H1 (cell line): Measurements from ENCODE around the gene CHST11. TPM values are rescaled to one million over a fixed set of nuclear protein-coding genes. Genes with fewer than 3 reads are reported as not detected.

ENCODE experiments used
- CTCF ChIA-PET: fragments of 300-600 bp; sonication (Branson Sonifier 250); formaldehyde crosslinking; loops from one replicate; lab custom pipeline; 2021; ENCODE audit not compliant: partially characterized antibody; lab: Charles Lee
- POLR2A ChIA-PET: fragments of 300-600 bp; sonication (Branson Sonifier 250); formaldehyde crosslinking; loops from one replicate; lab custom pipeline; 2021; ENCODE audit warnings: inconsistent platforms; ENCODE audit not compliant: partially characterized antibody; lab: Charles Lee
- DNase-seq, 2 experiments: peaks; one replicate each; pipeline versions ENCODE4 v3.0.0 to v3.0.0-alpha.2; 2010 to 2022; ENCODE audit warnings: low spot score in 2 of 2, low read depth in 1 of 2, mixed read lengths in 1 of 2
- FAIRE-seq: peaks from 2 replicates; lab custom pipeline; 2011; peaks lifted over from hg19 to GRCh38; lab: Jason Lieb, UNC
- H2AFZ ChIP-seq: 2 replicates; pipeline ENCODE4 v1.8.1; 2012; ENCODE audit warnings: low read length, inconsistent platforms
- H2AK5ac ChIP-seq: 2 replicates; pipeline ENCODE4 v1.6.1; 2013; ENCODE audit warnings: low read depth, low read length
- H2BK120ac ChIP-seq: replicated peaks from 2 replicates; pipeline ENCODE3; 2013; ENCODE audit warnings: low read depth, low read length, inconsistent platforms
- H2BK12ac ChIP-seq: 2 replicates; pipeline ENCODE4 v1.6.1; 2013; ENCODE audit warnings: low read depth, low read length
- H2BK15ac ChIP-seq: 2 replicates; pipeline ENCODE4 v1.6.1; 2013; ENCODE audit warnings: low read length
- H2BK20ac ChIP-seq: 2 replicates; pipeline ENCODE4 v1.6.1; 2013; ENCODE audit warnings: low read length
- H2BK5ac ChIP-seq: 2 replicates; pipeline ENCODE4 v1.6.1; 2013; ENCODE audit warnings: low read depth, low read length
- H3K14ac ChIP-seq: 2 replicates; pipeline ENCODE4 v1.6.1; 2013; ENCODE audit warnings: inconsistent platforms; ENCODE audit not compliant: insufficient read length
- H3K18ac ChIP-seq: 2 replicates; pipeline ENCODE4 v1.6.1; 2013; ENCODE audit warnings: low read length; ENCODE audit errors: extremely low read depth
- H3K23ac ChIP-seq: 2 replicates; pipeline ENCODE4 v1.6.1; 2013; ENCODE audit warnings: inconsistent platforms; ENCODE audit not compliant: insufficient read length
- H3K23me2 ChIP-seq: 2 replicates; pipeline ENCODE4 v1.6.1; 2013; ENCODE audit warnings: low read depth, low read length
- H3K27ac ChIP-seq: 2 replicates; pipeline ENCODE4 v1.6.1; 2011; ENCODE audit warnings: low read depth, low read length, inconsistent platforms
- H3K27me3 ChIP-seq, 4 experiments: replicated peaks in 1 of 4; 1 replicate in 1 of 4; 2 replicates in 3 of 4; pipeline versions ENCODE4 v1.6.1 to v1.8.1; 2011 to 2013; ENCODE audit warnings: low read length in 3 of 4, mild to moderate bottlenecking in 3 of 4, inconsistent platforms in 2 of 4, mixed read lengths in 2 of 4, moderate library complexity in 1 of 4; ENCODE audit not compliant: control insufficient read depth in 3 of 4, insufficient read depth in 3 of 4; ENCODE audit errors: extremely low read depth in 1 of 4
- H3K36me3 ChIP-seq, 4 experiments: 2 replicates each; pipeline versions ENCODE4 v1.6.1 to v1.8.1; 2011 to 2013; ENCODE audit warnings: mild to moderate bottlenecking in 4 of 4, low read length in 3 of 4, moderate library complexity in 2 of 4, control low read depth in 1 of 4, inconsistent platforms in 1 of 4; ENCODE audit not compliant: insufficient read depth in 4 of 4, control insufficient read depth in 2 of 4
- H3K4ac ChIP-seq: replicated peaks from 2 replicates; pipeline ENCODE3; 2013; ENCODE audit warnings: low read length, low read depth, mixed read lengths, inconsistent platforms; ENCODE audit not compliant: insufficient read length
- H3K4me1 ChIP-seq, 4 experiments: replicated peaks in 1 of 4; 1 replicate in 1 of 4; 2 replicates in 3 of 4; pipeline versions ENCODE4 v1.6.1 to v1.8.1; 2011 to 2013; ENCODE audit warnings: low read length in 3 of 4, inconsistent platforms in 2 of 4, mixed read lengths in 1 of 4; ENCODE audit not compliant: insufficient read depth in 4 of 4, control insufficient read depth in 3 of 4
- H3K4me2 ChIP-seq, 2 experiments: 2 replicates each; pipeline versions ENCODE4 v1.6.1 to v1.8.1; 2011 to 2013; ENCODE audit warnings: low read depth in 2 of 2, low read length in 2 of 2, control low read depth in 1 of 2, inconsistent platforms in 1 of 2, mild to moderate bottlenecking in 1 of 2; ENCODE audit not compliant: insufficient read depth in 1 of 2
- H3K4me3 ChIP-seq, 4 experiments: fragments of 200-600, 300-600 bp in 1 of 4; sonication (generic), shearing (Covaris generic), sonication (Bioruptor Twin) in 1 of 4; 2 replicates each; pipeline versions ENCODE4 v1.5.1 to v1.8.1; 2011 to 2016; ENCODE audit warnings: low read length in 4 of 4, low read depth in 3 of 4, control low read depth in 2 of 4, inconsistent platforms in 2 of 4, mild to moderate bottlenecking in 2 of 4, mixed read lengths in 1 of 4, moderate library complexity in 1 of 4; ENCODE audit not compliant: insufficient read depth in 2 of 4; ENCODE audit errors: extremely low read depth in 1 of 4
- H3K56ac ChIP-seq: replicated peaks from 2 replicates; pipeline ENCODE3; 2013; ENCODE audit warnings: low read depth, mild to moderate bottlenecking, mixed read lengths, low read length, inconsistent platforms; ENCODE audit not compliant: insufficient read length
- H3K79me1 ChIP-seq: 2 replicates; pipeline ENCODE4 v1.6.1; 2013; ENCODE audit warnings: low read depth, low read length, control low read depth
- H3K79me2 ChIP-seq, 2 experiments: 2 replicates each; pipeline versions ENCODE4 v1.6.1 to v1.8.1; 2012 to 2013; ENCODE audit warnings: low read length in 2 of 2, mild to moderate bottlenecking in 2 of 2, inconsistent platforms in 1 of 2; ENCODE audit not compliant: insufficient read depth in 2 of 2, control insufficient read depth in 1 of 2
- H3K9ac ChIP-seq, 4 experiments: replicated peaks in 1 of 4; 1 replicate in 1 of 4; 2 replicates in 3 of 4; pipeline versions ENCODE4 v1.6.1 to v1.8.1; 2011 to 2013; ENCODE audit warnings: low read depth in 3 of 4, low read length in 3 of 4, control low read depth in 2 of 4, mild to moderate bottlenecking in 2 of 4, moderate library complexity in 2 of 4, inconsistent platforms in 1 of 4; ENCODE audit errors: extremely low read depth in 1 of 4
- H3K9me3 ChIP-seq, 2 experiments: 2 replicates each; pipeline versions ENCODE4 v1.6.1 to v1.8.1; 2012 to 2013; ENCODE audit warnings: mild to moderate bottlenecking in 2 of 2, moderate library complexity in 2 of 2, control low read depth in 1 of 2, inconsistent platforms in 1 of 2, low read depth in 1 of 2, low read length in 1 of 2, mixed read lengths in 1 of 2; ENCODE audit not compliant: insufficient read depth in 2 of 2
- H4K20me1 ChIP-seq, 2 experiments: replicated peaks in 1 of 2; 2 replicates each; pipeline versions ENCODE3 to v1.8.1; 2011 to 2013; ENCODE audit warnings: inconsistent platforms in 2 of 2, low read length in 2 of 2, mild to moderate bottlenecking in 1 of 2; ENCODE audit not compliant: insufficient read depth in 2 of 2, control insufficient read depth in 1 of 2
- H4K5ac ChIP-seq: 2 replicates; pipeline ENCODE4 v1.6.1; 2013; ENCODE audit warnings: low read length, low read depth, mixed read lengths, inconsistent platforms; ENCODE audit not compliant: insufficient read length
- H4K8ac ChIP-seq: 2 replicates; pipeline ENCODE4 v1.8.0; 2013; ENCODE audit warnings: mild to moderate bottlenecking, moderate library complexity, low read length, inconsistent platforms; ENCODE audit not compliant: insufficient read depth; ENCODE audit errors: extremely low read depth
- H4K91ac ChIP-seq: replicated peaks from 2 replicates; pipeline ENCODE3; 2013; ENCODE audit warnings: low read length, mixed read lengths, inconsistent platforms; ENCODE audit not compliant: insufficient read length
- ASH2L ChIP-seq: fragments of 200-600, 300-600 bp; sonication (generic); IDR thresholded peaks from one replicate; pipeline ENCODE4 v1.7.1; 2017; ENCODE audit warnings: low read length
- EZH2 ChIP-seq: fragments of 200-600 bp; sonication (generic); IDR thresholded peaks from 2 replicates; pipeline ENCODE4 v1.7.1; 2012; ENCODE audit warnings: low read depth, mild to moderate bottlenecking, moderate library complexity, low read length, inconsistent platforms; ENCODE audit not compliant: severe bottlenecking
- GABPA ChIP-seq: IDR thresholded peaks from 2 replicates; pipeline ENCODE4 v1.6.1; 2011; ENCODE audit warnings: mild to moderate bottlenecking, low read length, moderate library complexity, borderline replicate concordance; ENCODE audit not compliant: insufficient read depth
- HDAC2 ChIP-seq, 2 experiments: fragments of 300-600 bp in 1 of 2; sonication (generic) in 1 of 2; IDR thresholded peaks; 2 replicates each; pipeline ENCODE4 v1.6.1; 2011 to 2012; ENCODE audit warnings: low read depth in 2 of 2, low read length in 2 of 2, mild to moderate bottlenecking in 2 of 2, moderate library complexity in 2 of 2, borderline replicate concordance in 1 of 2, inconsistent platforms in 1 of 2
- KDM1A ChIP-seq: fragments of 200-600, 300-600 bp; sonication (generic); IDR thresholded peaks from 2 replicates; pipeline ENCODE4 v1.7.1; 2016; ENCODE audit warnings: mild to moderate bottlenecking, low read length, borderline replicate concordance
- KDM4A ChIP-seq: IDR thresholded peaks from one replicate; pipeline ENCODE4 v1.7.1; 2012; ENCODE audit warnings: low read depth, mild to moderate bottlenecking, moderate library complexity, low read length, inconsistent platforms; ENCODE audit not compliant: severe bottlenecking
- NANOG ChIP-seq: IDR thresholded peaks from 2 replicates; pipeline ENCODE4 v1.6.1; 2011; ENCODE audit warnings: low read length, low read depth, mild to moderate bottlenecking, inconsistent platforms; ENCODE audit not compliant: insufficient read depth, poor library complexity, severe bottlenecking
- NRF1 ChIP-seq: IDR thresholded peaks from 2 replicates; pipeline ENCODE4 v1.6.1; 2011; ENCODE audit warnings: mild to moderate bottlenecking, low read depth, low read length, improper control_type of control experiment
- WGBS, 2 experiments: shearing (Covaris generic) in 1 of 2; methylation state at CpG; one replicate each; pipeline versions ENCODE4 v1.1.6 to v1.1.7; 2013 to 2015; ENCODE audit warnings: low lambda C conversion rate in 2 of 2, mixed read lengths in 2 of 2, inconsistent platforms in 1 of 2, low coverage in 1 of 2, missing lambda C conversion rate in 1 of 2; ENCODE audit not compliant: insufficient replicate concordance in 2 of 2, insufficient coverage in 1 of 2, insufficient read length in 1 of 2; ENCODE audit errors: extremely low coverage in 1 of 2, missing lambda C conversion rate in 1 of 2; 5-methylcytosine and 5-hydroxymethylcytosine counted together
- polyA plus RNA-seq, 7 experiments: library from polyadenylated mRNA; depleted of rRNA in 3 of 7; stranded (reverse) in 5 of 7; unstranded in 2 of 7; fragments of >200 nt in 5 of 7; fragments of 200-250 nt in 2 of 7; gene quantifications; 1 replicate in 5 of 7; 2 replicates in 1 of 7; 4 replicates in 1 of 7; pipeline versions ENCODE4 v1.2.1 to v1.2.3, GENCODE V29; 2011 to 2013; ENCODE audit warnings: missing spikeins in 2 of 7, mixed read lengths in 2 of 7
- total RNA-seq: library from RNA; stranded (reverse); fragmentation: NEBNext Ultra II Directional; extraction: Animal tissue kit (Norgen Biotek cat#: 25700); gene quantifications from 2 replicates; pipeline ENCODE4 v1.2.1, GENCODE V29; 2021
- TF ChIP-seq, protein P1 (sequence below): IDR thresholded peaks from 2 replicates; pipeline ENCODE4 v1.6.1; 2012; ENCODE audit warnings: low read length, inconsistent platforms

The CHST11 gene
- total and polyA plus RNA-seq, 2 of the 8 experiments (the other 6 are each of a cell fraction or from before 2014, with no cell fraction given), result 14.4 to 20.8 TPM

DNA sequence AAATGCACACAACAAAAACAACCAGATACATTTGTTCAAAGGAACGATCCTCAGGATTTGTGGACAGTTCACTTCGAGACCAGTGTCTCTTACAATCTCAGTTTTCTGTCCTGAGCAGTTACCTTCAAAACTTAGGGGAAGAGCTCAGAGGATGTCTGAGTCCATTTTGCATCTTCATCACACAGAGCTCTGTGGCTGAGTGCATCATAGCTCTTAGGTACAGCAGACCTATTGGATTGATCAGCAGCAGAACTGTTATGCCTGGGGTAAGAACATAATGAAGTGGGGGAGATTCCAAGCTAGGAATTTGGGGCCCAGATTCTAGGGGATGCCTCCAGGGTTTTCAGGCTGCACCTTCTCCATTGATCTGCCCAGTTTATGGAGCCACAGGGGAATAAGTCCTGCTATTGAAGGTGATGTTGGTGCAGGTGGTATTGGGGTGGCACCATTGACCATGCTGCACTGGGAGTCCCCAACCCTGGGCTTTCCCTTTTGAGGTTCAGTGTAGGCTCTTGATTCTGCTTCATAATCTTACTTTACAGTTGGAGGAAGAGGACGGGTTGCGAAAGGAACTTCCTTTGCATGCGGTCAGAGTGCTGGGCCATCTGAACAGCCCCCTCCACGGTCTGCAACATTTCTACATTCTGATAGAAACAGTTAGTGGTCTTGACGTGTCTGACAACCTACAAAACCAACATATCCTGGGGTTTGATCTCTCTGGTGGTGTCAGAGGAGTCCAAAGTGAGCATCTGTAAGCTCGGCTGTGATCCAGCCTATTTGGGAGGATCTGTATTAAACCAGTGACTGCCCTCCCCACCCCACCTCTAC is 112.8 kb downstream of the CHST11 start:
- no peak overlapping the region; the same call in 1 of the 2 replicates for H2BK15ac ChIP-seq
- POLR2A ChIA-PET, result interaction anchor here (1.1 kb wide), 1 partner anchor 10 kb away, joined by 3 read pairs; no protein-coding TSS in a partner anchor
- H3K9ac ChIP-seq, result no peak overlapping the region
- H4K91ac ChIP-seq, result no peak overlapping the region
- no peaks in the 10 kb centered on the region for H3K36me3 ChIP-seq
- H3K9me3 ChIP-seq, result no peaks in the 10 kb centered on the region
- H3K4me3 ChIP-seq, result no peak overlapping the region
- no peaks in the 10 kb centered on the region for H3K23me2 ChIP-seq
- DNase-seq (no peak), FAIRE-seq (no peak)
- H2BK12ac ChIP-seq, result no peak overlapping the region
- H3K56ac ChIP-seq, result no peak overlapping the region
- no peak overlapping the region for H2AK5ac ChIP-seq
- H3K14ac ChIP-seq, result no peak overlapping the region
- H3K27me3 ChIP-seq, result no peaks in the 10 kb centered on the region
- peaks cover 0 to 2% of the 10 kb centered on the region in 2 experiments for H4K20me1 ChIP-seq
- H4K8ac ChIP-seq, result no peak overlapping the region
- H3K18ac ChIP-seq, result no peak overlapping the region
- H3K27ac ChIP-seq, result no peak overlapping the region
- CTCF ChIA-PET, result interaction anchor here (0.6 to 1.8 kb wide), 11 partner anchors 11 to 203 kb away, joined by 3 to 7 read pairs (median 3); no protein-coding TSS in a partner anchor
- no peak overlapping the region for H4K5ac ChIP-seq
- H3K4me2 ChIP-seq, result no peak overlapping the region
- H3K79me1 ChIP-seq, result no peaks in the 10 kb centered on the region
- H3K23ac ChIP-seq, result no peak overlapping the region
- WGBS, 2 experiments, result 83% methylated on average over 8 of the region's 8 CpGs; no CpG with 5 or more reads in 1 of the 2 experiments
- H2BK5ac ChIP-seq, result no peak overlapping the region
- no peak overlapping the region for H2AFZ ChIP-seq
- no peaks in the 10 kb centered on the region for H3K79me2 ChIP-seq
- H2BK120ac ChIP-seq, result no peak overlapping the region
- H3K4ac ChIP-seq, result no peak overlapping the region
- H2BK20ac ChIP-seq, result no peak overlapping the region
- no peaks in the 10 kb centered on the region for H3K4me1 ChIP-seq
- no peak for TF ChIP-seq NANOG
- TF ChIP-seq, protein P1, sequence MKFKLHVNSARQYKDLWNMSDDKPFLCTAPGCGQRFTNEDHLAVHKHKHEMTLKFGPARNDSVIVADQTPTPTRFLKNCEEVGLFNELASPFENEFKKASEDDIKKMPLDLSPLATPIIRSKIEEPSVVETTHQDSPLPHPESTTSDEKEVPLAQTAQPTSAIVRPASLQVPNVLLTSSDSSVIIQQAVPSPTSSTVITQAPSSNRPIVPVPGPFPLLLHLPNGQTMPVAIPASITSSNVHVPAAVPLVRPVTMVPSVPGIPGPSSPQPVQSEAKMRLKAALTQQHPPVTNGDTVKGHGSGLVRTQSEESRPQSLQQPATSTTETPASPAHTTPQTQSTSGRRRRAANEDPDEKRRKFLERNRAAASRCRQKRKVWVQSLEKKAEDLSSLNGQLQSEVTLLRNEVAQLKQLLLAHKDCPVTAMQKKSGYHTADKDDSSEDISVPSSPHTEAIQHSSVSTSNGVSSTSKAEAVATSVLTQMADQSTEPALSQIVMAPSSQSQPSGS, result no peak
- TF ChIP-seq EZH2, result no peak
- TF ChIP-seq NRF1, result no peak
- TF ChIP-seq GABPA, result no peak
- no peak for TF ChIP-seq KDM1A
- no peak for TF ChIP-seq ASH2L
- no peak for TF ChIP-seq KDM4A
- no peak for TF ChIP-seq HDAC2 (IDR thresholded peaks at IDR 0.05; ENCODE audit: borderline replicate concordance in 1 of 2, low read depth in 2 of 2, low read length in 2 of 2)
